ENCODE measurements around the gene TCEANC. TPM values are rescaled to one million over a fixed set of nuclear protein-coding genes. Genes with fewer than 3 reads are reported as not detected.
"Not testable (repeated sequence)": the region's sequence is repeated elsewhere in the genome, so short reads cannot be mapped to it uniquely, and the experiment has no call there.

Gene TCEANC
- polyA plus RNA-seq (ENCODE audit: insufficient read length) = 4.3 TPM

- peak; percentile 90 for DNase-seq (ENCODE audit: low read depth)
These were observed at the start of gene TCEANC for GRCh38 chrX:13652850-13653693. Gene TCEANC (plus strand): TSS chrX:13653141. CDS start chrX:13662509, 9,368 bp downstream.

GRCh38 chrX:13605611-13606010 lies 47.3 kb upstream of the TCEANC start:
- no peak for DNase-seq (ENCODE audit: low read depth)

- DNase-seq (ENCODE audit: low read depth) = no peak
These were observed 45.5 kb upstream of the TCEANC start for GRCh38 chrX:13607331-13607995.

GRCh38 chrX:13607996-13608365 lies 45.0 kb upstream of the TCEANC start:
- no peak for DNase-seq (ENCODE audit: low read depth)

GRCh38 chrX:13614154-13614553 lies 38.8 kb upstream of the TCEANC start:
- DNase-seq (ENCODE audit: low read depth) = no peak

GRCh38 chrX:13620207-13620606 lies 32.7 kb upstream of the TCEANC start:
- DNase-seq (ENCODE audit: low read depth) = no peak

- no peak for DNase-seq (ENCODE audit: low read depth)
These were observed 30.5 kb upstream of the TCEANC start for GRCh38 chrX:13622401-13622964.

- no peak for DNase-seq (ENCODE audit: low read depth)
These were observed 25.6 kb upstream of the TCEANC start for GRCh38 chrX:13627306-13627705.

GRCh38 chrX:13637224-13637623 lies 15.7 kb upstream of the TCEANC start:
- not testable (repeated sequence) for DNase-seq (ENCODE audit: low read depth)

GRCh38 chrX:13638021-13638420 lies 14.9 kb upstream of the TCEANC start:
- DNase-seq (ENCODE audit: low read depth) = no peak

GRCh38 chrX:13638826-13639225 lies 14.1 kb upstream of the TCEANC start:
- no peak for DNase-seq (ENCODE audit: low read depth)

GRCh38 chrX:13641684-13642083 lies 11.3 kb upstream of the TCEANC start:
- DNase-seq (ENCODE audit: low read depth) = not testable (repeated sequence)

GRCh38 chrX:13645464-13646153 lies 7.3 kb upstream of the TCEANC start:
- no peak for DNase-seq (ENCODE audit: low read depth)

GRCh38 chrX:13646154-13646549 lies 6.8 kb upstream of the TCEANC start:
- DNase-seq (ENCODE audit: low read depth) = no peak

GRCh38 chrX:13647709-13648212 lies 5.2 kb upstream of the TCEANC start:
- DNase-seq (ENCODE audit: low read depth) = no peak

GRCh38 chrX:13648336-13648735 lies 4.6 kb upstream of the TCEANC start:
- not testable (repeated sequence) for DNase-seq (ENCODE audit: low read depth)

GRCh38 chrX:13649838-13650237 lies 3.1 kb upstream of the TCEANC start:
- DNase-seq (ENCODE audit: low read depth) = no peak

GRCh38 chrX:13650318-13650717 lies 2.6 kb upstream of the TCEANC start:
- DNase-seq (ENCODE audit: low read depth) = no peak

GRCh38 chrX:13651150-13651549 lies 1.8 kb upstream of the TCEANC start:
- DNase-seq (ENCODE audit: low read depth) = no peak

GRCh38 chrX:13652287-13652793 lies 601 bp upstream of the TCEANC start:
- DNase-seq (ENCODE audit: low read depth) = no peak

- DNase-seq (ENCODE audit: low read depth) = no peak
These were observed 1.2 kb downstream of the TCEANC start for GRCh38 chrX:13654116-13654515.

GRCh38 chrX:13655674-13656073 lies 2.7 kb downstream of the TCEANC start:
- DNase-seq (ENCODE audit: low read depth) = no peak
